ENCODE measurements around the gene RBPJL.

DNA sequence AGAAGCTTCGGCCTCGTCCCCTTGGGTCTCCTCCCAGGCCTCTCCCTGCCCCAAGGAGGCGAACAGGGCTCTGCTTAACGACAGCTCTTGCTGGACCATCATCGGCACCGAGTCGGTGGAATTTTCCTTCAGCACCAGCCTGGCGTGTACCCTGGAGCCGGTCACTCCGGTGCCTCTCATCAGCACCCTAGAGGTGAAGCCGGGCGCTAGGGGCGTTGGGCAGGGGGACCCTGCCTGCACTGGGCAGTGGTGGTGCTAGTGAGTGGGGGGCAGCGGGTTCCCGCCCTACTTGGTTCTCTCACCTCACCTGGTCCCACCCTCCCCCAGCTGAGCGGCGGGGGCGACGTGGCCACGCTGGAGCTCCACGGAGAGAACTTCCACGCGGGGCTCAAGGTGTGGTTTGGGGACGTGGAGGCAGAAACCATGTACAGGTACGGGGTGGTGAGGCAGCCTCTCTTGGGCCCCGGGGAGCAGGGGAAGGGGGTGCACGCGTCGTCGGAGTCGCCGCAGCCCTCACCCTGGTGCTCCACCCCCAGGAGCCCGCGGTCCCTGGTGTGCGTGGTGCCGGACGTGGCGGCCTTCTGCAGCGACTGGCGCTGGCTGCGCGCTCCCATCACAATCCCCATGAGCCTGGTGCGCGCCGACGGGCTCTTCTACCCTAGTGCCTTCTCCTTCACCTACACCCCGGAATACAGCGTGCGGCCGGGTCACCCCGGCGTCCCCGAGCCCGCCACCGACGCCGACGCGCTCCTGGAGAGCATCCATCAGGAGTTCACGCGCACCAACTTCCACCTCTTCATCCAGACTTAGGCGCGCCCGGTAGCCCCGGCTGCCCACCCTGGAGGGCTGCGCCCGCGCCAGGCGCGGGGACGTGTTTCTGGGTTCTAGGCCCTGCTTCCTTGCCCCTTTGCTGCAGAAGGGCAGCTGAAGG, 9.8 kb downstream of the RBPJL start:
- TF ChIP-seq POLR2A (IDR thresholded peaks at IDR 0.05) (no peak), CTCF (IDR thresholded peaks at IDR 0.05) (no peak)
